PC-9 (cell line): ENCODE data around the gene FAM193B. TPM values are rescaled to one million over a fixed set of nuclear protein-coding genes. Genes with fewer than 3 reads are reported as not detected.

Source experiments
- BruUV-seq: library from RNA; stranded (reverse); fragments of 400-500 nt; replicated peaks from 2 replicates; lab custom pipeline; 2021; lab: Mats Ljungman, UMichigan
- CTCF ChIA-PET: fragments of 300-600 bp; sonication (Branson Sonifier 250); formaldehyde crosslinking; loops from one replicate; lab custom pipeline; 2022; ENCODE audit warnings: antibody characterized with exemption; lab: Charles Lee
- POLR2A ChIA-PET: fragments of 300-600 bp; sonication (Branson Sonifier 250); formaldehyde crosslinking; loops from one replicate; lab custom pipeline; 2022; ENCODE audit warnings: antibody characterized with exemption; ENCODE audit not compliant: unreplicated experiment; lab: Charles Lee
- DNase-seq, 2 experiments: peaks; one replicate each; pipeline versions ENCODE4 v3.0.0 to v3.0.0-alpha.2; 2015 to 2022; ENCODE audit warnings: mixed read lengths in 1 of 2
- H2AFZ ChIP-seq: fragments of 200-600 bp; sonication (generic); 2 replicates; pipeline ENCODE4 v1.8.1; 2017; ENCODE audit warnings: antibody characterized with exemption
- H3F3A ChIP-seq: fragments of 200-600 bp; sonication (generic); 2 replicates; pipeline ENCODE4 v1.8.1; 2017; ENCODE audit warnings: antibody characterized with exemption, mild to moderate bottlenecking, low read depth; ENCODE audit not compliant: insufficient read depth
- H3K27ac ChIP-seq: fragments of 200-600 bp; sonication (generic); 2 replicates; pipeline ENCODE4 v1.6.1; 2016; ENCODE audit warnings: mixed run types
- H3K27me3 ChIP-seq: fragments of 200-600 bp; sonication (generic); 2 replicates; pipeline ENCODE4 v1.6.1; 2016; ENCODE audit warnings: low read depth, mixed run types; ENCODE audit not compliant: insufficient read depth
- H3K36me3 ChIP-seq: fragments of 200-600 bp; sonication (generic); 2 replicates; pipeline ENCODE4 v1.6.1; 2016; ENCODE audit warnings: low read depth, mixed run types
- H3K4me1 ChIP-seq: fragments of 200-600 bp; sonication (generic); replicated peaks from 2 replicates; pipeline ENCODE4 v1.6.1; 2016; ENCODE audit warnings: mixed run types; ENCODE audit not compliant: insufficient read depth
- H3K4me2 ChIP-seq: fragments of 200-600 bp; sonication (generic); 2 replicates; pipeline ENCODE4 v1.6.1; 2017; ENCODE audit warnings: mixed run types
- H3K4me3 ChIP-seq: fragments of 200-600 bp; sonication (generic); 2 replicates; pipeline ENCODE4 v1.6.1; 2016; ENCODE audit warnings: mixed run types
- H3K79me2 ChIP-seq: fragments of 200-600 bp; sonication (generic); 2 replicates; pipeline ENCODE4 v1.6.1; 2017; ENCODE audit warnings: low read depth, mixed run types
- H3K9me2 ChIP-seq: fragments of 200-600 bp; sonication (generic); 2 replicates; pipeline ENCODE4 v1.8.1; 2017; ENCODE audit warnings: mild to moderate bottlenecking; ENCODE audit not compliant: insufficient read depth
- H3K9me3 ChIP-seq: fragments of 200-600 bp; sonication (generic); 2 replicates; pipeline ENCODE4 v1.8.1; 2016; ENCODE audit warnings: low read depth; ENCODE audit not compliant: insufficient read depth
- H4K20me1 ChIP-seq: fragments of 200-600 bp; sonication (generic); 2 replicates; pipeline ENCODE4 v1.8.1; 2017; ENCODE audit not compliant: insufficient read depth
- CTCF ChIP-seq: fragments of 200-600 bp; sonication (generic); conservative IDR thresholded peaks from 2 replicates; pipeline ENCODE4 v1.6.1; 2017; ENCODE audit warnings: mixed run types, antibody characterized with exemption, mild to moderate bottlenecking, moderate library complexity
- EZH2 ChIP-seq: fragments of 200-600 bp; sonication (generic); IDR thresholded peaks from 2 replicates; pipeline ENCODE4 v1.8.0; 2017; ENCODE audit warnings: antibody characterized with exemption, low read depth
- intact Hi-C: fragments of 100-400 bp; cut with micrococcal nuclease; formaldehyde crosslinking; loops from one replicate; pipeline ENCODE4 v1.10.0; 2022; ENCODE audit not compliant: unreplicated experiment
- total RNA-seq: library from RNA; stranded (reverse); gene quantifications from 2 replicates; pipeline ENCODE4 v1.2.3, GENCODE V29; 2021

Gene FAM193B
- total RNA-seq, 1 experiment from 2014 or later = 70.4 TPM

GRCh38 chr5:177548495-177548894, 5.9 kb downstream of the FAM193B start:
- Histone ChIP-seq H3K79me2 (peaks cover 67% of the 10 kb centered on the region), H3K9me3 (no peaks in the 10 kb centered on the region), H3K27ac (no peak overlapping the region), H2AFZ (no peak overlapping the region), H3K36me3 (no peaks in the 10 kb centered on the region), H3K4me3 (no peak overlapping the region), H3K9me2 (no peaks in the 10 kb centered on the region), H3K4me2 (no peak overlapping the region), H3K27me3 (no peaks in the 10 kb centered on the region), H4K20me1 (peaks cover 63% of the 10 kb centered on the region), H3K4me1 (peaks cover 41% of the 10 kb centered on the region), H3F3A (peaks cover 27% of the 10 kb centered on the region)
- intact Hi-C loops = no loop called here
- no peak for TF ChIP-seq CTCF
- no peak for TF ChIP-seq EZH2
- BruUV-seq = no TSS peak
- CTCF ChIA-PET = no interaction called here
- POLR2A ChIA-PET = interaction anchor here (0.6 kb wide), 1 partner anchor 609 kb away, joined by 16 read pairs; no protein-coding TSS in a partner anchor
- DNase-seq = no peak

- CTCF ChIA-PET = no interaction called here
- no peak overlapping the region for H3K4me2 ChIP-seq
- BruUV-seq = no TSS peak
Measured at GRCh38 chr5:177547736-177548135, 6.6 kb downstream of the FAM193B start.

GRCh38 chr5:177546258-177546741, 8.1 kb downstream of the FAM193B start:
- Histone ChIP-seq H3F3A (peaks cover 27% of the 10 kb centered on the region), H3K9me3 (no peaks in the 10 kb centered on the region), H3K4me3 (no peak overlapping the region), H2AFZ (no peak overlapping the region), H3K4me1 (peaks cover 31% of the 10 kb centered on the region), H4K20me1 (peaks cover 59% of the 10 kb centered on the region), H3K36me3 (no peaks in the 10 kb centered on the region), H3K27ac (peak overlapping the region; percentile 69), H3K79me2 (peaks cover 64% of the 10 kb centered on the region), H3K27me3 (no peaks in the 10 kb centered on the region), H3K9me2 (no peaks in the 10 kb centered on the region), H3K4me2 (peak overlapping the region; percentile 61)
- no TSS peak for BruUV-seq
- DNase-seq = peak; percentile 61 to 95
- intact Hi-C loops = no loop called here
- POLR2A ChIA-PET = interaction anchor here (0.6 to 0.8 kb wide), 3 partner anchors 91 to 1109 kb away, joined by 3 to 6 read pairs (median 3); no protein-coding TSS in a partner anchor
- TF ChIP-seq EZH2 = no peak
- TF ChIP-seq CTCF = no peak
- CTCF ChIA-PET = interaction anchor here (0.7 to 1.6 kb wide), 4 partner anchors 29 to 156 kb away, joined by 3 to 4 read pairs (median 4); partner anchors contain the start of gene DDX41

More at GRCh38 chr5:177547736-177548135, 6.6 kb downstream of the FAM193B start:
- no peak for DNase-seq
- POLR2A ChIA-PET = no interaction called here
- Histone ChIP-seq H3F3A (peaks cover 27% of the 10 kb centered on the region), H3K27me3 (no peaks in the 10 kb centered on the region), H3K9me2 (no peaks in the 10 kb centered on the region), H2AFZ (no peak overlapping the region), H3K36me3 (no peaks in the 10 kb centered on the region), H3K4me1 (peaks cover 33% of the 10 kb centered on the region), H3K79me2 (peaks cover 67% of the 10 kb centered on the region), H3K27ac (no peak overlapping the region), H4K20me1 (peaks cover 62% of the 10 kb centered on the region), H3K9me3 (no peaks in the 10 kb centered on the region), H3K4me3 (no peak overlapping the region)
- intact Hi-C loops = no loop called here
- TF ChIP-seq CTCF (no peak), EZH2 (no peak)
